ENCODE results near the gene LHPP. TPM values are rescaled to one million over a fixed set of nuclear protein-coding genes. Genes with fewer than 3 reads are reported as not detected.
A peak's percentile ranks its signal among the peaks of the same experiment; 100 is the strongest.

Gene LHPP
- total and polyA plus RNA-seq, 2 experiments from 2014 or later, result 27.4 to 40.2 TPM

DNA sequence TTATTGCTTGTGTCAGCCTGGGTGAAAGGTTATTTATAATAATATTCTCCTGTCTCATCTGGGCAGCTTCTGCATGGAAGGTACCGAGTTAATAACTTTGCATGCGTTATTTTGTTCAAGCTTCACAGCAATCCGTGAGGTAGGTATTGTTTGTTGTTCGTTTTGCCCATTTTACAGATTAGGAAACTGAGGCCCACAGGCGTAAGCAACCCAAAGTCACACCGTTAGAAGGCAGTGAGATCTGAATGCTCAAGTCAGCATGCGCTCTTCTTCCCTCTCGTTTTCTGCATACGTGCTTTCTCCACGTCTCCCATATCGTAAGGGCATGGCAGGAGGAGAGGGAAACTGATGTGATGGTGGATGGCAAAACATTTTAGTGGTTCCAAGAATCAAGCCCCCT lies 34.1 kb downstream of the LHPP start:
- Histone ChIP-seq H3K27ac (ENCODE audit: low read depth) (no peak overlapping the region), H3K9me2 (ENCODE audit: insufficient read depth) (no peaks in the 10 kb centered on the region), H3K4me2 (no peak overlapping the region), H3K4me1 (ENCODE audit: insufficient read depth) (peaks cover 20% of the 10 kb centered on the region), H3K27me3 (ENCODE audit: insufficient read depth) (no peaks in the 10 kb centered on the region), H3K36me3 (ENCODE audit: insufficient read depth) (peaks cover 4% of the 10 kb centered on the region), H3F3A (replicated peaks; ENCODE audit: low read depth) (0 out of 2 replicates have a peak, but pooled peaks cover 5% of the 10 kb centered on the region), H3K79me2 (replicated peaks; ENCODE audit: insufficient read depth) (no peaks in the 10 kb centered on the region), H4K20me1 (replicated peaks; ENCODE audit: insufficient read depth) (no peaks in the 10 kb centered on the region; the same call in 1 of the 2 replicates), H2AFZ (no peak overlapping the region), H3K4me3 (no peak overlapping the region)
- H3K4me3 Mint-ChIP-seq, result no peak overlapping the region
- H3K4me1 Mint-ChIP-seq, result peaks cover 36% of the 10 kb centered on the region
- TF ChIP-seq STAT1 (IDR thresholded peaks at IDR 0.05; ENCODE audit: unreplicated experiment), result no peak
- TF ChIP-seq, protein P1, sequence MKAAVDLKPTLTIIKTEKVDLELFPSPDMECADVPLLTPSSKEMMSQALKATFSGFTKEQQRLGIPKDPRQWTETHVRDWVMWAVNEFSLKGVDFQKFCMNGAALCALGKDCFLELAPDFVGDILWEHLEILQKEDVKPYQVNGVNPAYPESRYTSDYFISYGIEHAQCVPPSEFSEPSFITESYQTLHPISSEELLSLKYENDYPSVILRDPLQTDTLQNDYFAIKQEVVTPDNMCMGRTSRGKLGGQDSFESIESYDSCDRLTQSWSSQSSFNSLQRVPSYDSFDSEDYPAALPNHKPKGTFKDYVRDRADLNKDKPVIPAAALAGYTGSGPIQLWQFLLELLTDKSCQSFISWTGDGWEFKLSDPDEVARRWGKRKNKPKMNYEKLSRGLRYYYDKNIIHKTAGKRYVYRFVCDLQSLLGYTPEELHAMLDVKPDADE (IDR thresholded peaks at IDR 0.05), result no peak
- no peak for ATAC-seq
- H3K27ac Mint-ChIP-seq, result no peak overlapping the region
- H3K9me3 Mint-ChIP-seq, result peaks cover 7% of the 10 kb centered on the region
- DNase-seq (ENCODE audit: low spot score), result no peak
- peaks cover 30% of the 10 kb centered on the region for H3K36me3 Mint-ChIP-seq (ENCODE audit: low read depth)
- H3K27me3 Mint-ChIP-seq (ENCODE audit: insufficient read depth, low read depth, poor library complexity), result peaks cover 8% of the 10 kb centered on the region

DNA sequence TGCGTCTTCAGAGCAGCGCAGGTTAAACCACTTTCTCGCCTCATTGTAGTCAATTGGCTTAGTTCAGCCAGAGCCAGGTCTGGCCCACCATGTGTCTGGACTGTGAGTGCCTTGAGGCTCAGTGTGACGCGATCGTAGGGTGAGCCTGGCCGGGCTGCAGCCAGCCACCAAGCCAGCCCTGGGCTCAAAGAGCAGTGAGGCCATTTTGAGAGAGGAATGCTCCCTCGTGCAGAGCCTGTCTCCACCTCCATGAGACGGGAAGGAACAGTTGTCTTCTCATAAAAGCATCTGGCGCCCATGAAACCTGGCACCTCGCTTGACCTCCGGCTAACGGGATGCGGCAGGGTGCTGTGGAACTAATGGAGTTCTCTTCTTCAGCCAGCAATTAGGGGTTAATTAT lies 34.5 kb downstream of the LHPP start:
- TF ChIP-seq ZNF114 (CRISPR knock-in tag; IDR thresholded peaks at IDR 0.05) (no peak), NANOG (IDR thresholded peaks at IDR 0.05; ENCODE audit: borderline replicate concordance) (no peak), CREB1 (CRISPR knock-in tag; IDR thresholded peaks at IDR 0.05; ENCODE audit: low read depth) (no peak), EZH2phosphoT487 (IDR thresholded peaks at IDR 0.05; ENCODE audit: unreplicated experiment) (no peak), STAT1 (IDR thresholded peaks at IDR 0.05; ENCODE audit: unreplicated experiment) (no peak), POLR2AphosphoS5 (IDR thresholded peaks at IDR 0.05; ENCODE audit: low read depth) (no peak)
- TF ChIP-seq, protein P1 (IDR thresholded peaks at IDR 0.05), result no peak
- TF ChIP-seq, protein P2, sequence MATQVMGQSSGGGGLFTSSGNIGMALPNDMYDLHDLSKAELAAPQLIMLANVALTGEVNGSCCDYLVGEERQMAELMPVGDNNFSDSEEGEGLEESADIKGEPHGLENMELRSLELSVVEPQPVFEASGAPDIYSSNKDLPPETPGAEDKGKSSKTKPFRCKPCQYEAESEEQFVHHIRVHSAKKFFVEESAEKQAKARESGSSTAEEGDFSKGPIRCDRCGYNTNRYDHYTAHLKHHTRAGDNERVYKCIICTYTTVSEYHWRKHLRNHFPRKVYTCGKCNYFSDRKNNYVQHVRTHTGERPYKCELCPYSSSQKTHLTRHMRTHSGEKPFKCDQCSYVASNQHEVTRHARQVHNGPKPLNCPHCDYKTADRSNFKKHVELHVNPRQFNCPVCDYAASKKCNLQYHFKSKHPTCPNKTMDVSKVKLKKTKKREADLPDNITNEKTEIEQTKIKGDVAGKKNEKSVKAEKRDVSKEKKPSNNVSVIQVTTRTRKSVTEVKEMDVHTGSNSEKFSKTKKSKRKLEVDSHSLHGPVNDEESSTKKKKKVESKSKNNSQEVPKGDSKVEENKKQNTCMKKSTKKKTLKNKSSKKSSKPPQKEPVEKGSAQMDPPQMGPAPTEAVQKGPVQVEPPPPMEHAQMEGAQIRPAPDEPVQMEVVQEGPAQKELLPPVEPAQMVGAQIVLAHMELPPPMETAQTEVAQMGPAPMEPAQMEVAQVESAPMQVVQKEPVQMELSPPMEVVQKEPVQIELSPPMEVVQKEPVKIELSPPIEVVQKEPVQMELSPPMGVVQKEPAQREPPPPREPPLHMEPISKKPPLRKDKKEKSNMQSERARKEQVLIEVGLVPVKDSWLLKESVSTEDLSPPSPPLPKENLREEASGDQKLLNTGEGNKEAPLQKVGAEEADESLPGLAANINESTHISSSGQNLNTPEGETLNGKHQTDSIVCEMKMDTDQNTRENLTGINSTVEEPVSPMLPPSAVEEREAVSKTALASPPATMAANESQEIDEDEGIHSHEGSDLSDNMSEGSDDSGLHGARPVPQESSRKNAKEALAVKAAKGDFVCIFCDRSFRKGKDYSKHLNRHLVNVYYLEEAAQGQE (IDR thresholded peaks at IDR 0.05; ENCODE audit: unreplicated experiment), result no peak
- H3K9me3 Mint-ChIP-seq, result peaks cover 11% of the 10 kb centered on the region

More for the DNA sequence above, 34.5 kb downstream of the LHPP start:
- no peak overlapping the region for H2AFZ ChIP-seq
- H3K9me2 ChIP-seq (ENCODE audit: insufficient read depth), result no peaks in the 10 kb centered on the region
- Mint-ChIP-seq H3K4me1 (peaks cover 36% of the 10 kb centered on the region), H3K27me3 (ENCODE audit: insufficient read depth, low read depth, poor library complexity) (peaks cover 8% of the 10 kb centered on the region), H3K4me3 (no peak overlapping the region), H3K27ac (no peak overlapping the region), H3K36me3 (ENCODE audit: low read depth) (peaks cover 34% of the 10 kb centered on the region)
- 0 out of 2 replicates have a peak, but pooled peaks cover 5% of the 10 kb centered on the region for H3F3A ChIP-seq (replicated peaks; ENCODE audit: low read depth)
- peaks cover 20% of the 10 kb centered on the region for H3K4me1 ChIP-seq (ENCODE audit: insufficient read depth)
- DNase-seq (ENCODE audit: low spot score) (no peak), ATAC-seq (peak; percentile 15)
- no peak overlapping the region for H3K4me3 ChIP-seq
- H3K4me2 ChIP-seq, result no peak overlapping the region
- no peaks in the 10 kb centered on the region for H3K79me2 ChIP-seq (replicated peaks; ENCODE audit: insufficient read depth)
- H3K27me3 ChIP-seq (ENCODE audit: insufficient read depth), result no peaks in the 10 kb centered on the region
- H3K36me3 ChIP-seq (ENCODE audit: insufficient read depth), result peaks cover 8% of the 10 kb centered on the region
- H3K27ac ChIP-seq (ENCODE audit: low read depth), result no peak overlapping the region
- H4K20me1 ChIP-seq (replicated peaks; ENCODE audit: insufficient read depth), result no peaks in the 10 kb centered on the region; the same call in 1 of the 2 replicates

Measured in GM23338 (cell line).